ENCODE measurements around the gene RPAP2.

Gene RPAP2

DNA sequence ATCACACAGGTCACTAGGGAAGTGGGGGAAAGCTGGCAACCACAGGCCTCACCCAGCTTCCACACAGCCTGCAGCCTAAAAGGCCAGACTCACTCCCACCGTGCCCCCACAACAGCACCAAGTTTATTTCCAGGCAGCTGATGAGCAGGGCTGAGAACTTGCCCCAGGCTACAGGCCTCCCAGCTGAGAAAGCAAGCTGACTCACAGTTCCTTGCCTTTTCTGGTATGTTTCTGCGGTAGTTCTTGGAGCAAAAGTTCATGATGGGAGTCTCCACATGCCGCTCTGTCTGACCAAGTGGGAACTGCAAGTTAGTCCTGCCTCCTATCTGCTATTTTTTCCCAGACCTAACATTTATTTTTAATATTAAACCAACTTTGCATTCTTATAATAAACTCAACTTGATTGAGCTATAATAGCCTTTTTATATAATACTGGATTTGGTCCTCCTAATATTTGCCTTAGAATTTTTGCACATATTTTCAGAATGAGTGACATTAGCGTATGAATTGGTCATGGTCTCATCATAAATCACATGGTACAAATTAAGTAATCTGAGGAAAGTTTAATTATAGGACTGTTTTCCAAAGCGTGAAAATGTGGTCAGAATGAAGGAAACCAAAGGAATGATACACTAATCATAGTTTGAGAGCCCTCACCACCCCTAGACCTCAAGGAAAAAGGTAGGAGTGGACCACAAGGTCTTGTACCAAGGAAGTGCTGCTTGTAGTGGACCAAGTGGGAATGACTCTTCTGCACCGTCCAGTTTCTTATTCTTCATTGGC is 30.7 kb downstream of the RPAP2 start:
- H3K4me3 ChIP-seq (ENCODE audit: low read depth, low read length) = no peak overlapping the region
- ChIA-PET CTCF (interaction anchor here (0.8 to 1.3 kb wide), 2 partner anchors 16 to 19 kb away, joined by 3 read pairs; no protein-coding TSS in a partner anchor), POLR2A (no interaction called here)
- no peak for TF ChIP-seq CTCF (IDR thresholded peaks at IDR 0.05; ENCODE audit: insufficient read depth, low read length, missing control alignments)
- DNase-seq (ENCODE audit: low read depth, low spot score) = peak; percentile 33

- ChIA-PET POLR2A (no interaction called here), CTCF (interaction anchor here (1.0 kb wide), 1 partner anchor 42 kb away, joined by 3 read pairs; no protein-coding TSS in a partner anchor)
- DNase-seq (ENCODE audit: low read depth, low spot score) = no peak
- TF ChIP-seq CTCF (IDR thresholded peaks at IDR 0.05; ENCODE audit: insufficient read depth, low read length, missing control alignments) = no peak
- H3K4me3 ChIP-seq (ENCODE audit: low read depth, low read length) = no peak overlapping the region
Measured at GRCh38 chr1:92333668-92334067, 34.8 kb downstream of the RPAP2 start.

DNA sequence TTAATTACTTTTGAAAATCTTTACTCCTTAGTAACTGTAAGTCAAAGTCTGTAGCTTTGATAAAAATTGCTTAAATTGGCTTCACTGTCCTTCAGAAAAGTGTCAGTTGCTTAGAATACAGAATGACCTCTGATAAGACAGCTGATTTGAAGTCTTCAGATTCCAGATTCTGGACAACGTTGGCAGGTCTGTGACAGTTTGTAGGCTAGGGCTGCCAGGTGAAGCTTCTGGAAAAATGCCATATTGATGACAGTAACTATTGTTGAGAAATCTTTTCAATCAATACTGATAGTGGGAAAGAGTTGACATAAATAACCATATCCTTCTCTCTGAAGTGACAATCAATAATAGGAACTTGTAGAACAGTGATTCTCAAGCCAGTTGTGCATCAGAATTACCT is 41.3 kb downstream of the RPAP2 start:
- no peak for DNase-seq (ENCODE audit: low read depth, low spot score)
- no peak overlapping the region for H3K4me3 ChIP-seq (ENCODE audit: low read depth, low read length)
- no peak for TF ChIP-seq CTCF (IDR thresholded peaks at IDR 0.05; ENCODE audit: insufficient read depth, low read length, missing control alignments)
- CTCF ChIA-PET = no interaction called here
- POLR2A ChIA-PET = no interaction called here

GRCh38 chr1:92342401-92342800 is 43.5 kb downstream of the RPAP2 start:
- no peak for DNase-seq (ENCODE audit: low read depth, low spot score)
- no peak for TF ChIP-seq CTCF (IDR thresholded peaks at IDR 0.05; ENCODE audit: insufficient read depth, low read length, missing control alignments)
- H3K4me3 ChIP-seq (ENCODE audit: low read depth, low read length) = no peak overlapping the region
- POLR2A ChIA-PET = no interaction called here
- CTCF ChIA-PET = no interaction called here

DNA sequence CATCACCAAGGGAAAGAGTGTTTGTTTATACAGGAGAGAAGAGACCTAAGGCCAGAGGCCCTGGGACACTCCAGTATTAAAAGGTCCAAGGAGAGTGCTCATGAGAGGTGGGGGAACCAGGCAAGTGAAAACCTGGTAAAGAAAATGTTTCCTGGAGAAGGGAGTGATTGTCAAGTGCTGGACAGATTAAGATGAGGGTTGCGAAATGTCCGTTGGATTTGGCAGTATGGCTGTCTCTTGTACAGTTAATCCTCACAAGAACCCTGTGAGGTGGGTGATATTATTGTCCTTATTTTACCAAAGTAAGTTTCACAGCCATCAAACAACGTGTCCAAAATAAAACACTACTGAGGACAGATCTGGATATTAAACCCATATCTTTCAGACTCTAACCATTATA is 44.2 kb downstream of the RPAP2 start:
- no peak overlapping the region for H3K4me3 ChIP-seq (ENCODE audit: low read depth, low read length)
- no peak for TF ChIP-seq CTCF (IDR thresholded peaks at IDR 0.05; ENCODE audit: insufficient read depth, low read length, missing control alignments)
- POLR2A ChIA-PET = no interaction called here
- no peak for DNase-seq (ENCODE audit: low read depth, low spot score)
- CTCF ChIA-PET = no interaction called here

- TF ChIP-seq CTCF (IDR thresholded peaks at IDR 0.05; ENCODE audit: insufficient read depth, low read length, missing control alignments) = no peak
- CTCF ChIA-PET = no interaction called here
- POLR2A ChIA-PET = no interaction called here
- H3K4me3 ChIP-seq (ENCODE audit: low read depth, low read length) = no peak overlapping the region
- no peak for DNase-seq (ENCODE audit: low read depth, low spot score)
Measured at GRCh38 chr1:92346866-92347640, 48.2 kb downstream of the RPAP2 start.
